IPS DF 6.9 (cell line): ENCODE data around the gene SEMA6A.

ENCODE experiments used
- DNase-seq: peaks from one replicate; pipeline ENCODE4 v3.0.0-alpha.2; 2013; ENCODE audit warnings: low read depth, low spot score
- H3K27ac ChIP-seq: one replicate; pipeline ENCODE4 v1.5.1; 2013; ENCODE audit warnings: low read length, control low read depth
- H3K27me3 ChIP-seq: 2 replicates; pipeline ENCODE4 v1.6.1; 2013; ENCODE audit warnings: mild to moderate bottlenecking, low read length; ENCODE audit not compliant: control insufficient read depth, insufficient read depth
- H3K36me3 ChIP-seq: 2 replicates; pipeline ENCODE4 v1.6.1; 2013; ENCODE audit warnings: low read length; ENCODE audit not compliant: control insufficient read depth, insufficient read depth
- H3K4me1 ChIP-seq: 2 replicates; pipeline ENCODE4 v1.6.1; 2013; ENCODE audit warnings: low read length; ENCODE audit not compliant: control insufficient read depth, insufficient read depth
- H3K4me3 ChIP-seq: 2 replicates; pipeline ENCODE4 v1.5.1; 2013; ENCODE audit warnings: mild to moderate bottlenecking, low read length
- H3K9me3 ChIP-seq: 2 replicates; pipeline ENCODE4 v1.6.1; 2013; ENCODE audit warnings: low read length, inconsistent platforms; ENCODE audit not compliant: control insufficient read depth, insufficient read depth
- WGBS: extraction: QIAGEN DNeasy Blood & Tissue Kit; methylation state at CpG from one replicate; pipeline ENCODE4 v1.1.7; 2013; ENCODE audit warnings: mixed read lengths, missing lambda C conversion rate; ENCODE audit not compliant: insufficient read length, insufficient coverage; 5-methylcytosine and 5-hydroxymethylcytosine counted together

SEMA6A gene

GRCh38 chr5:116574367-116575325 is at the start of gene SEMA6A:
SEMA6A (minus strand) TSS chr5:116574823; CDS start chr5:116504944, 69,879 bp downstream.
- Histone ChIP-seq H3K36me3 (no peaks in the 10 kb centered on the region), H3K4me3 (peak within 1 kb of the TSS; percentile 99), H3K27me3 (no peaks in the 10 kb centered on the region), H3K4me1 (0 out of 2 replicates have a peak, but pooled peaks cover 2% of the 10 kb centered on the region), H3K27ac (no peak within 1 kb of the TSS), H3K9me3 (no peaks in the 10 kb centered on the region)
- peak; percentile 97 for DNase-seq
- WGBS: no CpG with 5 or more reads among the region's 66 CpGs

GRCh38 chr5:116622375-116623050 is 47.9 kb upstream of the SEMA6A start:
- Histone ChIP-seq H3K27me3 (no peaks in the 10 kb centered on the region), H3K36me3 (no peaks in the 10 kb centered on the region), H3K4me3 (no peak overlapping the region), H3K27ac (no peak overlapping the region), H3K9me3 (no peaks in the 10 kb centered on the region), H3K4me1 (no peaks in the 10 kb centered on the region)
- no CpG with 5 or more reads among the region's 7 CpGs for WGBS
- DNase-seq: no peak

GRCh38 chr5:116621599-116621998 is 47.0 kb upstream of the SEMA6A start:
- Histone ChIP-seq H3K27ac (no peak overlapping the region), H3K36me3 (no peaks in the 10 kb centered on the region), H3K4me3 (no peak overlapping the region), H3K4me1 (no peaks in the 10 kb centered on the region), H3K9me3 (no peaks in the 10 kb centered on the region), H3K27me3 (no peaks in the 10 kb centered on the region)
- no CpG with 5 or more reads among the region's 2 CpGs for WGBS
- DNase-seq: no peak

GRCh38 chr5:116616876-116617275 is 42.3 kb upstream of the SEMA6A start:
- H3K4me3 ChIP-seq: no peak overlapping the region
- WGBS: no CpG with 5 or more reads among the region's 1 CpG
- no peaks in the 10 kb centered on the region for H3K4me1 ChIP-seq
- no peak overlapping the region for H3K27ac ChIP-seq
- DNase-seq: no peak
- no peaks in the 10 kb centered on the region for H3K27me3 ChIP-seq
- H3K9me3 ChIP-seq: no peaks in the 10 kb centered on the region
- H3K36me3 ChIP-seq: no peaks in the 10 kb centered on the region

GRCh38 chr5:116614603-116614920 is 39.9 kb upstream of the SEMA6A start:
- Histone ChIP-seq H3K27ac (no peak overlapping the region), H3K27me3 (no peaks in the 10 kb centered on the region), H3K9me3 (no peaks in the 10 kb centered on the region), H3K36me3 (no peaks in the 10 kb centered on the region), H3K4me1 (peaks cover 1% of the 10 kb centered on the region; the same call in 1 of the 2 replicates), H3K4me3 (no peak overlapping the region)
- WGBS: no CpG with 5 or more reads among the region's 5 CpGs
- no peak for DNase-seq

- no peaks in the 10 kb centered on the region for H3K9me3 ChIP-seq
- peaks cover 1% of the 10 kb centered on the region; the same call in 1 of the 2 replicates for H3K4me1 ChIP-seq
- no peak for DNase-seq
- WGBS: no CpG with 5 or more reads among the region's 1 CpG
- no peaks in the 10 kb centered on the region for H3K36me3 ChIP-seq
- no peak overlapping the region for H3K4me3 ChIP-seq
- no peaks in the 10 kb centered on the region for H3K27me3 ChIP-seq
- no peak overlapping the region for H3K27ac ChIP-seq
These were observed 38.8 kb upstream of the SEMA6A start for GRCh38 chr5:116613445-116613844.

- Histone ChIP-seq H3K27me3 (no peaks in the 10 kb centered on the region), H3K36me3 (no peaks in the 10 kb centered on the region), H3K9me3 (no peaks in the 10 kb centered on the region), H3K4me3 (no peak overlapping the region), H3K27ac (no peak overlapping the region), H3K4me1 (peaks cover 1% of the 10 kb centered on the region; the same call in 1 of the 2 replicates)
- WGBS: no CpG with 5 or more reads among the region's 5 CpGs
- DNase-seq: no peak
These were observed 37.8 kb upstream of the SEMA6A start for GRCh38 chr5:116612431-116612830.

GRCh38 chr5:116605310-116606070 is 30.9 kb upstream of the SEMA6A start:
- Histone ChIP-seq H3K27me3 (no peaks in the 10 kb centered on the region), H3K27ac (no peak overlapping the region), H3K9me3 (no peaks in the 10 kb centered on the region), H3K4me3 (no peak overlapping the region), H3K4me1 (peaks cover 2% of the 10 kb centered on the region; the same call in 1 of the 2 replicates), H3K36me3 (no peaks in the 10 kb centered on the region)
- DNase-seq: no peak
- WGBS: no CpG with 5 or more reads among the region's 4 CpGs

GRCh38 chr5:116604805-116605204 is 30.2 kb upstream of the SEMA6A start:
- no peak for DNase-seq
- WGBS: no CpG with 5 or more reads among the region's 4 CpGs
- H3K27ac ChIP-seq: no peak overlapping the region
- peaks cover 2% of the 10 kb centered on the region; the same call in 1 of the 2 replicates for H3K4me1 ChIP-seq
- no peaks in the 10 kb centered on the region for H3K36me3 ChIP-seq
- no peaks in the 10 kb centered on the region for H3K9me3 ChIP-seq
- H3K4me3 ChIP-seq: no peak overlapping the region
- no peaks in the 10 kb centered on the region for H3K27me3 ChIP-seq

GRCh38 chr5:116600876-116601275 is 26.3 kb upstream of the SEMA6A start:
- Histone ChIP-seq H3K27me3 (no peaks in the 10 kb centered on the region), H3K9me3 (no peaks in the 10 kb centered on the region), H3K27ac (no peak overlapping the region), H3K4me1 (peaks cover 2% of the 10 kb centered on the region; the same call in 1 of the 2 replicates), H3K36me3 (no peaks in the 10 kb centered on the region), H3K4me3 (no peak overlapping the region)
- no CpG with 5 or more reads among the region's 3 CpGs for WGBS
- DNase-seq: no peak
